Kidney epithelial cell (primary cell): ENCODE measurements around the gene ALDH16A1. TPM values are rescaled to one million over a fixed set of nuclear protein-coding genes. Genes with fewer than 3 reads are reported as not detected.

ENCODE experiments used
- DNase-seq: peaks from one replicate; pipeline ENCODE4 v3.0.0-alpha.2; 2010; ENCODE audit warnings: low read depth
- H3K27me3 ChIP-seq: 2 replicates; pipeline ENCODE4 v1.6.0; 2011; ENCODE audit warnings: low read length; ENCODE audit not compliant: control insufficient read depth, insufficient read depth
- H3K36me3 ChIP-seq: 2 replicates; pipeline ENCODE4 v1.5.1; 2011; ENCODE audit warnings: low read length; ENCODE audit not compliant: control insufficient read depth, insufficient read depth
- H3K4me3 ChIP-seq: 2 replicates; pipeline ENCODE4 v1.5.1; 2011; ENCODE audit warnings: low read depth, mild to moderate bottlenecking, control low read depth, low read length
- total RNA-seq: library from RNA; depleted of rRNA; stranded (reverse); fragments of >200 nt; gene quantifications from 2 replicates; pipeline ENCODE4 v1.2.3, GENCODE V29; 2015
- TF ChIP-seq, protein P1 (sequence below): IDR thresholded peaks from 2 replicates; pipeline ENCODE4 v1.5.1; 2011; ENCODE audit warnings: mild to moderate bottlenecking, moderate library complexity, low read length, control low read depth, inconsistent platforms; ENCODE audit not compliant: insufficient read depth, poor library complexity, severe bottlenecking

Gene ALDH16A1
- total RNA-seq, 1 donor from 2014 or later, result 32.9 TPM

DNA sequence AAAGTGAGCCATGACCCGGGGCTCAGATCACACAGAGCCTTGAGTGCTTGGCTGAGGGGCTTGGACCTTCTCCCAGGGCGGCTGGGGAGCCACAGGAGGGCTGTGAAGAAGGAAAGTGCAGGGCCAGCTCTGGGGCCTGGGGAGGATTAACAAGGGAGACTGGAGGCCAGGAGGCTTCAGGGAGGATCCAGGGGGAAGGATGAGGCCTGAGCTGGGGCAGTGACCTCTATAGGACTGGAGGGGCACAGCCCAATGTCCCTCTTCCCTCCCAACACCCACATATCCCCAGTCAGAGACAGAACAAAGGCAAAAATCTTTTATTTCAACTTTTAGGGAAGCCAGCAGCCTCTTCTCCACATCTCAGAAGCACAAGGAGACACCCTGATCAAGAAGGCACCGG, 7.0 kb upstream of the ALDH16A1 start:
- TF ChIP-seq, protein P1, sequence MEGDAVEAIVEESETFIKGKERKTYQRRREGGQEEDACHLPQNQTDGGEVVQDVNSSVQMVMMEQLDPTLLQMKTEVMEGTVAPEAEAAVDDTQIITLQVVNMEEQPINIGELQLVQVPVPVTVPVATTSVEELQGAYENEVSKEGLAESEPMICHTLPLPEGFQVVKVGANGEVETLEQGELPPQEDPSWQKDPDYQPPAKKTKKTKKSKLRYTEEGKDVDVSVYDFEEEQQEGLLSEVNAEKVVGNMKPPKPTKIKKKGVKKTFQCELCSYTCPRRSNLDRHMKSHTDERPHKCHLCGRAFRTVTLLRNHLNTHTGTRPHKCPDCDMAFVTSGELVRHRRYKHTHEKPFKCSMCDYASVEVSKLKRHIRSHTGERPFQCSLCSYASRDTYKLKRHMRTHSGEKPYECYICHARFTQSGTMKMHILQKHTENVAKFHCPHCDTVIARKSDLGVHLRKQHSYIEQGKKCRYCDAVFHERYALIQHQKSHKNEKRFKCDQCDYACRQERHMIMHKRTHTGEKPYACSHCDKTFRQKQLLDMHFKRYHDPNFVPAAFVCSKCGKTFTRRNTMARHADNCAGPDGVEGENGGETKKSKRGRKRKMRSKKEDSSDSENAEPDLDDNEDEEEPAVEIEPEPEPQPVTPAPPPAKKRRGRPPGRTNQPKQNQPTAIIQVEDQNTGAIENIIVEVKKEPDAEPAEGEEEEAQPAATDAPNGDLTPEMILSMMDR, result no peak
- Histone ChIP-seq H3K4me3 (no peak overlapping the region), H3K27me3 (peaks cover 18% of the 10 kb centered on the region), H3K36me3 (no peaks in the 10 kb centered on the region)
- DNase-seq, result no peak

DNA sequence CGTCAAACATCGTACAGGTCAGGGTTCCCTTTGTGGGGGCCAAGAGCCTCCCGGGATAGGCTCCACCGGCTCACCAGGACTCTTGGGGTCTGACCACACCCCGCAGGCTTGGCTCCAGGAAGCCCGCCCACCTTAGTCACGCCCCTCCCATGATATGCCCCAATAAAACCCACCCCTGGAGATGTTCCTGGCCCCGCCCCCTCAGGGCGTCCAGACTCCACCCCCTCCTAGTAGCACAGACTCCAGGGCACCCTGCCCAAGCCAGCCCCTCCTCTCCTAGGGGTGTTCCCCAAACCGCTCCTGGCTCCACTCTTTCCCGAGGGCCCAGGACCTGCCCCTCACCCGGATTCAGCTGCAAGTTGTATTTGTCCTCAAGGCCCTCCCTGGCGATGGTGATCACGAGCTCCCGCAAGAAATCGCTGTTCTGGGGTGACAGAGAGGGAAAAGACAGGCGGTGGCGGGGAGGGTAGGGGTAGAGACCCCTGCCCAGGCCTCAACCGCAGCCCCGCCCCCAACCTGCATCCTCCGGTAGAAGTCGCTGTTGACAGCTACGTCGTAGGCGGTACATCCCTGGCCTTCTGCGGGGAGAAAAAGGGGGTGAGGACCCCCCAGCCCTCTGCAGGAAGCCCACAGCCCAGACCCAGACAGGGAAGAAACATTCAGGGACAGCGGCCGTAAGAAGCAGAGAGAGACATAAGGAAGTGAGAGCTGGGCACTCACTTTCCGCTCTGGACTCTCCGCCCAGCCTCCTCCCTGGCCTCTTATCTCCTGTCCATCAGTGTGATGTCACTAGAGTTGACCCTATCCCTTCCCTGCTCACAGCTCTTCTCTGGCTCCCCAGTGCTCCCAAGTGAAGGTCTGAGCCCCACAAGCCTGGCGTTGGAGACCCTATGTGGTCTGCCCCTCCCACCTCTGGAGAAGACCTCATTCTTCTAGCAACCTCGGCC, 5.3 kb upstream of the ALDH16A1 start:
- H3K27me3 ChIP-seq, result peaks cover 3% of the 10 kb centered on the region
- DNase-seq, result no peak
- no peaks in the 10 kb centered on the region for H3K36me3 ChIP-seq
- TF ChIP-seq, protein P1, result no peak
- no peak overlapping the region for H3K4me3 ChIP-seq

DNA sequence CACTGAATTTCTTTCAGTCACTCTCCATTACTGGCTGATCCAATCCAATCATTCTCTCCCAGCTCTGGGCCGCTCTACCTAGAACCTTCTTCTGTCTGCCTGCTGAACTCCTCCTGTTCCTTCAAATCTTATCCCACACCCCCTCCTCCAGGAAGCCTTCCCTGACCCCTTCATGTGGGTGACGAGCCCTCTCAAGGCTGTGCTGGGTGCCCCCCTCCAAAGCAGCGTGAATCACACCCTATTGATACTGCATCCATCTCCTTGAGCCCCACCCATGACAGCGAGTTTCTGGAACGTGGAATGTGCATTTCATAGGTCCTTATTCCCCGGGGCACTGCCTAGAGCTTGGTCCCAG, 4.6 kb upstream of the ALDH16A1 start:
- Histone ChIP-seq H3K4me3 (no peak overlapping the region), H3K36me3 (no peaks in the 10 kb centered on the region), H3K27me3 (no peaks in the 10 kb centered on the region)
- TF ChIP-seq, protein P1, result no peak
- no peak for DNase-seq

DNA sequence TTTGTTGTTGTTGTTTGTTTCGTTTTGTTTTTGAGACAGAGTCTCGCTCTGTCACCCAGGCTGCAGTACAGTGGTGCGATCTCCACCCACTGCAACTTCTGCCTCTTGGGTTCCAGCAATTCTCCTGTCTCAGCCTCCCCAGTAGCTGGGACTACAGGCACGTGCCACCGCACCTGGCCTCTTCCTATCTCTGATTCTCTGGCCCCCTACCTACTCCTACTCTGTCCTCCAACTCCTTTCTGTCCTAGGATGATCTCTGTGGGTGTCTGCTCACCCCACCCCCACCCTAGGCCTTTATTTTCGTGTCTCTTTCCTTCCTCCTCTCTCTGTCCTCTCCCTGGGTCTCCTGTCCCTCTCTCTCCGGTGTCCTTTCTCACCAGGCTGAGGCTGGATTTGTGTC, 2.6 kb upstream of the ALDH16A1 start:
- Histone ChIP-seq H3K27me3 (no peaks in the 10 kb centered on the region), H3K4me3 (no peak overlapping the region), H3K36me3 (no peaks in the 10 kb centered on the region)
- no peak for DNase-seq
- TF ChIP-seq, protein P1, result no peak

DNA sequence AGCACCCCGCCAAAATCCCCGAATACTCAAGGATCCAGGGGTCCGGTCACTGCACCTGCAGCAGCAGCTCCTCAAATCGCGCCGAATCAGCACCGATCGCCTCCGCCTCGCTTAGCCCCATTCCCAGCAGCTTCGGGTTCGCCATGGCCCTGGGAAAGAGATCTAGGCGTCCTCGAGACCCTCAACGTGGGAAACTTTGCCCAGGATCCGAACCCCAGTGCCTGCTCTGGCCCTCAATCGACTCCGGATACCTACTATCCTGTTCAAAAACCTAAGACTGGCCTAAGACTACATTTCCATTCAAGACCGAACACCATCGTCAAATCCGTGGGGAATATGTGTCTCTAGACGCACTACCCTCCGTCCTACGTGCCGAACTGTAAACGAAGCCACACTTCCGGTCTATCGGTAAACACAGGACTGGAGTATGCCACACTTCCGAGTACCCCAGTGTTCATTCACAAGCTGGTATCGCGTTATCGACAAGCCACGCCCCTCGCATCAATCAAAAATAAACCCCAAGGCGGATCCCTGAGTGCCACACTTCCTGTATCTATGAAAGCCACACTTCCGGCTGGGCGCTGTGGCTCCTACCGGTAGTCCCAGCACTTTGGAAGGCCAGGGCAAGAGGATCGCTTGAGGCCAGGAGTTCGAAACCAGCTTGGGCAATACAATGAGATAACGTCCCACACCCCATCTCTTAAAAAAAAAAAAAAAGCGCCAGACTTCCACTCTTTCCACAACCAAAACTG, 1.4 kb upstream of the ALDH16A1 start, which contains the start of gene PIH1D1:
PIH1D1 (minus strand) TSS at position 385 of the 752 bp plus-strand sequence; CDS start at position 145, 240 bp downstream.
- peak; percentile 97 for DNase-seq
- Histone ChIP-seq H3K4me3 (peak within 1 kb of the TSS; percentile 83), H3K36me3 (no peaks in the 10 kb centered on the region), H3K27me3 (no peaks in the 10 kb centered on the region)
- TF ChIP-seq, protein P1, result peak; percentile 7
